HG03469 (cell line): Measurements from ENCODE around the gene HS6ST3.

ENCODE experiments used
- ATAC-seq: cut with Tn5 transposase; IDR thresholded peaks from one replicate; pipeline ENCODE4 v1.9.1; 2021; ENCODE audit warnings: mild to moderate bottlenecking, moderate library complexity, moderate number of reproducible peaks; ENCODE audit not compliant: unreplicated experiment

HS6ST3 gene

DNA sequence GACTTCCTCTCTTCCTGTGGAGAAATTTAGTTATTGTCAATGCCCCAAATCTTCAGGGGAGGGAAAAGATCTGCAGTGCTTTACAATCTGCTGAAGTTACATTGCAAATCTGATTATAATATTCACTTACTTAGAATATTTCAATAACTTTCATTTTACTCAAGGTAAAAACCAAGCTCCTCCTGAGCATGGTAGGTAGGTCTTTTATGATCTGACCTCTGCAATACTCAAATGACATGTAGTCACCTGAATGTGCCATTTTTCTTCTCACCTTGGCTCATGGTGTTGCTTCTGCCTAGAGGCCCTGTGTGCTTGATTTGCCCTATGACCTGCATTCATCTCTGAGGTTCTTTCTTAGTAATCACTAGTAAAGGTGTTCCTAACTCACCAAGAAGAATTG is 331.4 kb downstream of the HS6ST3 start:
- no peak for ATAC-seq

DNA sequence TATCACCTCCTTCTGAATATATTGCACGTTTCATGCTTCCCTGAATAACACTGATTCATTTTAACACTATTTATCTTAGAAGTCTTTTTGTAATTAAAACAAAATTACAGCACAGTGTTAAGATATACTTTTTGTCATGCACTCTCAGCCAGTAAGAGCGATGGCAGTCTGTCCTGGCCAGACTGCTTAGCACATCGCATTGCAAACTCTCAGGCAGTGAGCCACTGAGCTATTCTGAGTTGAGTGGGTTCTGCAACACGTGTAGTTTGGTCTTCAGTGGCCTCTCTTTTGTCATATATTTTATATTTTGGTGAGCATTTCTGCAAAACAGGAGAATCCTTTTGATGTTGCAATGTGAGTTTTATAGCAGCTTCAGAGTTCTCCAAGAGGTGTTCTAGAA is 332.1 kb downstream of the HS6ST3 start:
- ATAC-seq: no peak

DNA sequence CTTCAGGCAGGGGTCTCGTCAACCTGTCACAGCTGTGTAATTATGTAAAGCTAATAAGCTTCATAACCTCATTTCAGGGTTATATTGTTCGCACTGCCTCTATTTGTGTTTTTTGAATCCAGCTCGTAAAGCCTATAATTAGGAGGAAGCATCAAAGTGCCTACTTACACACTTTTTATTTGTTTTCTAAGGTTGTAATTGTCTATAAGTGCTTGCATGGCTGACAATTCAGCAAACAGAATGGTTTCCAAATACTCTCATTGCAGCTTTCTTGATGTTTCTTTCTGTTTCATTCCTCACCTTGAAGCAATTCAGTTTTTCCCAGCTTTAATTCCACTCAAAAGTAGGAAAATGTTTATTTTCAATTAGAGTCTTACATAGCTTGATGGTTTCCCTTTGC is 336.3 kb downstream of the HS6ST3 start:
- no peak for ATAC-seq

DNA sequence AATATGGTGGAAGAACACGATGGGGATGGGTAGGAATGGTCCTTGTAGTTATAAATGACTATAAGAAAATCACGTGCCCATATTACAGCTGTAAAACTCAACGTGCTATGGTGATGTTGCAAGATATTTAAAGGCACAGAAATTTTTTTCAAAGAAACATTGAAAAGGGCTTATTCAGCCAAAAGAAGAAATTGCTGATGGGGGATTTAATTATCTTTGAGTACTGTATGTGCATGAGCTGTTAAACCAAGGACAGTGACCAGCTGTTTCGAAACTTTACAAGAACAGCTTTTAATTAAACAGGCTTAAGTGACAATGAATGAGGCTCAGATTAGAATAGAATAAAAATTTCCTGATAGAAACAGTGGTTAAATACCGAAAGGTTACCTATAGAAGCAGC is 339.0 kb downstream of the HS6ST3 start:
- no peak for ATAC-seq

DNA sequence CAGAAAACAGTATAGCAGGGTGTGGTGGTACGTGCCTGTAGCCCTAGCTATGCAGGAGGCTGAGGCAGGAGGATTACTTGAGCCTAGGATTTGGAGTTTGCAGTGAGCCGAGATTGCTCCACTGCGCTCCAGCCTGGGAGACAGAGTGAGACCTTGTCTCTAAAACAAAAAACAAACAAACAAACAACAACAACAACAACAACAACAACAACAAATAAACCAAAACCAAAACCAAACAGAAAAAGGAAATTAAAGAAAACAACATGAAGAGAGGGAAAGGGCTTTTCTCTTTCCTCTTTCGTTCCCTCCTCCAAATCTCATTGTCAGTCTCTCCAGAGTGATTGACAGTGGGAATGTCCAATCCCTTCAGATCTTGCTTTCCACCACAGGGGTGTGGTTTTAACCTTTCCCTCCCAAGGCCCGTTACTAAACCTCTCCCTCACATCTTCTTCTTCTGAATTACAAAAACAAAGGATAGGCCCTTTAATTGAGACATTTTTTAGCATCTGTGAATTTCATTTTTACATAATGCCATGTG is 341.2 kb downstream of the HS6ST3 start:
- ATAC-seq: no peak

DNA sequence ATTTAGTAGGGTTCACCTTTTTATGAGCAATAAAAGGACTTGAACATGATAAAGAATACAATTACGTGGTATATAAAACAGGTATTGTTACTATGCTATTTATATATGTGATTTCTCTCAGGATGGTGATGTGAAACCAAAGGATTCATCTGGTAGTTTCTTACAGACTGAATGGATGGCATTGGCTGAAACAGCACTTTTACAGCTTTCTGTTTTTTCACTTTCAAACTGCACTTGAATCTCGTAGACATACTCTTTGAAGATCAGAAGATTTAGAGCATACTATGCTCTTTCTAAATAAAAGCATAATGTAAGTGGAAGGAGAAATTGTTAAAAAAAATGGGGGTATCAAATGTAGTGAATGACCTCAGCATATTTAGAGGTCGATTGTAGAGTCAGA is 354.8 kb downstream of the HS6ST3 start:
- no peak for ATAC-seq

DNA sequence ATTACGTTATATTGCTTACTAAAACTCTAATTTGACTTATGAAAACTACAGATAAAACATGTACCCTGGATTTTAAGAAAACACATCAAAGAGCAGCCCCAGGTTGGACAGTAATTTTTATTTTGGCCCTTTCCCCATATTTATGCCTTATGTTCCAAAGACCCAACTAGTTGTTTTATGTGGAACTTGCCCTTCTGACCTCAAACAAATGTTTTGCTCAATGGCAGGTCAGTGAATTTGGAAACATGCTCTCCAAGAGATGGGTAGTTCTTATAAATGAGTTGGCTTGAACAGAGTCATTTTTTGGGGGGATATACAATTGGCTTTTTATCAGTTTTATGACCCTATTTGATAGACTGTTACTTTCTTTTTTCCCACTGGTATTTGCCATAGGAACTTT is 360.0 kb downstream of the HS6ST3 start:
- ATAC-seq: no peak

DNA sequence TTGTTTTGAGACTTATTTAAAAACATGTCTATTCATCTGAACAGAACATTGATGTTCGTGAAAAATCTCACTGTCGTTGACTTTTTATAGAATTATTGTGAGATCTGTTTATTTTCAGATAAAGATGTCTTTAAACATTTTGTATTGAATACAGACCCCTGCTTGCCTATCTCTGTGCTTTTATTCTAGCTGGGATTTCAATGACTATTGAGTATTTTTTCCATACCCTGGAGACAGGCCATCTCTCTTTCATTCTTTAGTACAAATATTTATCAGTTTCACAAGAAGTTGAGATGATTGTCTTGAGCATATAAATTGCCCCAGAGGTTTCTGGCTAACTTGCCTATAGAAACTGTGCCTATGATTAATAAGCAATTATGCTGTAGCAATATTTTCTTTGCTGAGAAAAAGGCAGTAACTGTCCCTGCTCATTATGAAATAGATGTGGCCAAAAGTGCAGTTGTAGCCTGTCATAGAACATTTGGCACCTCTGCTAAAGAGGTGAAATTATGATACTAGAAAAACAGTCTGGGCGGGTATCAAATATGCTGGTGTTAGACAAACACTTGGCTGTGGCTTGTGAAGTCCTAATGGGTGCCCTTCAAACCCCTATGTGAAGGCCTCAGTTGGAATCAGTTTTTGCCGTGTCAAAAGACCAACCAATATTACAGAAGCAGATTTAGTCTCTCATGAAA is 360.6 kb downstream of the HS6ST3 start:
- no peak for ATAC-seq

DNA sequence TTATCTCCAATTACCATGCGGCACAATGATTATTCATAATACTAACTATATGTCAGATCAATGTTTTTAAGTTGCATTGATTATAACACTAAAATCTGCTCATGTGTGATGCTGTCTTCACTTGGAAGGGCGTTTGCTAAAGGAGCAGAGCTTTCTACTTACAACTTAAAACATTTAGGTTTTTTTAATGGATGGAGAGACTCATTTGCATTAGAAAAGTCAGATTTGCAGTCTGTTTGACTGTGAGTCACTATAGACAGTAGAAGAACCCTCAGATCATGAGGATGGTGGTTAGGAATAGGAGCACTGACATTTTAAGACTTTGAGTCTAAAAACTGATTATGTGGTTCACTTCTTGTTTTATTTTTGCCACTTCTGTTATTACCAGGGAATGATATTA is 364.6 kb downstream of the HS6ST3 start:
- no peak for ATAC-seq

DNA sequence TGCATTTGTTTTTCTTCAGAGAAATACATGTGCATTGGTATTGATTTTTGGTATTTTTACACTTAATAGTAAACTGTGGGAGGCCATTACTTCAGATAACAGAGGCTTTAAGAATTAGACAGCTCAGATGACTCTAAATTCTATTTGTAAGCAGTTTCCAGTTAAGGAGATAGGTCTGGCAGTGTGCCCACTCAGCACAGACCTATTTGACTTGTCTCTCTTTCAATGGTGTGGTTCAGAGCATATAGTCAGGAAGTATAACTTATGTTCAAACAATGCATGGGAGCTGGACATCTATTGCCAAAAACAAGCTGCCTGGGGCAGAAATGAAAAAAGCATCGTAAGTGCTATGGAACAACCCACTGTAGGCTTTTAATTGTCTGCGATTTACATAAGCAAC is 370.7 kb downstream of the HS6ST3 start:
- ATAC-seq: no peak

DNA sequence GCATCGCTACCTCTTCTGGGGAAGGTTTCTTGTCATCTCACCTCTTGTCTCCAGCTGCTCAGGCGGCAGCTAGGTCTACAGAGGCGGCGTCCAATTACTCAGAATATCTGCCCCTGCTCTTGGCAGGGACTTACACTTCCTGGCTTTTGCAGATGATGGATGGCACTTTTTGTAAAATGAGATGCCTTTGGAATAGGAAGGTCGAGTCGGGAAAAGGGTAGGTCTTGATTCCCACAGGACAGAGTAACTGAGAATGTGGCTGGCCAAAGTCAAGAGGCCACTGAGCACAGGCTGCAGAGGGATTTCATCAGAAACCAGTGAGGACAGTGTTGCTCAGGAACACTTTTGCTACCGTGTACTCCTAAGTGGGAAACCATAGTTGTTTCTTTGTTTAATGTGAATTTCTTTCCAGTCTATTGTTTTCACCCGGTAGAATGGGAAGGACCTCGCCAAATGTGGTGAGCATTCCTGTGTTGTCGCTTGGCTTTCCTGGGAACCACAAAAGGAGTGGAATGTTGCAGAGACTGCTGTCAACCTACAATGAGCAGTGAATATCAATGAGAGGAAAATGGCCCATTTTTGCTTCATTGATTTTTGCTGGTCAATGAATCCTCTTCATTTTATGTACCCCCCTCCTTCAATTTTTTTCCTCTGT is 383.7 kb downstream of the HS6ST3 start:
- no peak for ATAC-seq

DNA sequence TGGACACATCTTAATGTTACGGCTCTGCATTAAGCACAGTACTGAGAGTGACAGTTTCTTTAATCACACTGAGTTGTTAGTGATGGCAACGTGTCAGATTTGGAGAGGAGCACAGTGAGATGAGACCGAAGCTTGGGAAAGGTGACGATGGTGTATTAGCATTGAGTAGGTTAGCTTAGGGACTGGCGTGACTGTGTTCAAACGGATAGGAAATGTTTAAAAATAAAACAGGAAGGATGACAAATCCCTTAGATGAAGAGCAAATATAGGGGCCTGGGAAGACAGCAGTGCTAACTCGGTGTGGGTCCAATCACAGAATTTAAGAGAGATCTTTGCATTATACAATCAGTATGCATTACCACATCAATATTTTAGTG is 384.3 kb downstream of the HS6ST3 start:
- no peak for ATAC-seq

DNA sequence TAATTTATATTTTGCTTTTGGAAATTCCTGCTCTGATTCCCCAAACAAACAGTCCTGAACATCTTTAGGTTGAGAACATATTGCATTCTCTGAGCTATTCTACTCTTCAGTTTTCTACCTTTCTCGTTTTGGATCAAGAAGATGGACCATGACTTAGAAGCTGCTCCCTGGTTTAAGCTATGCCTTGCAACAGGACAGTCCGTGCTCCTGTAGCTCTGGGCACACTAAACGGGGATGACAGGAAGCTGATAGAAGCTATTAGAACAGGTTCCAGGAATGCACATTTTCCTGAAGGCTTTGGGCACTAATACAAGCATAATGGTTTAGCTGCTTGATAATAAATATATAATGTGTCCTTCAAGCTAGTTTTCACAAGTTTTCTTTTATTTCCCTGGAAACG is 385.2 kb downstream of the HS6ST3 start:
- ATAC-seq: no peak

DNA sequence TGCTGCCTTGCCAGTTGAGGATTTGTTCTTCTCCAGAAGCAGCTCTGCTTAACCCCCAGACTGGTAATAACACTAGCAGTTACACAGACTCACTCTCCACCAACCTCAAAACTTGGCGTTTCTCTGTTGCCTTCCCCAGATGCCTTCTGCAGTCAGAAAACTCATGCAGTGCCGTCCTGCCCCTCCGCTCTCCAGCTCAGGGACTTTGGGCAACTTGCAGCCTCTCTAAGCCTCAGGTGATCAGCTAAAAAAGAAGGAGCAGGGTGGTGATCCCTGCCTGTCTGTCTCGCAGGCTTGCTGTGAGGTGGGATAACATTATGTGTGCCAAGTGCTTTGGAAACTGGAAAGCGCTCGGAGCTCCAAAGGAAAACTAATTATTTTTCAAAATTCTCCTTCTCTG is 391.6 kb downstream of the HS6ST3 start:
- no peak for ATAC-seq

DNA sequence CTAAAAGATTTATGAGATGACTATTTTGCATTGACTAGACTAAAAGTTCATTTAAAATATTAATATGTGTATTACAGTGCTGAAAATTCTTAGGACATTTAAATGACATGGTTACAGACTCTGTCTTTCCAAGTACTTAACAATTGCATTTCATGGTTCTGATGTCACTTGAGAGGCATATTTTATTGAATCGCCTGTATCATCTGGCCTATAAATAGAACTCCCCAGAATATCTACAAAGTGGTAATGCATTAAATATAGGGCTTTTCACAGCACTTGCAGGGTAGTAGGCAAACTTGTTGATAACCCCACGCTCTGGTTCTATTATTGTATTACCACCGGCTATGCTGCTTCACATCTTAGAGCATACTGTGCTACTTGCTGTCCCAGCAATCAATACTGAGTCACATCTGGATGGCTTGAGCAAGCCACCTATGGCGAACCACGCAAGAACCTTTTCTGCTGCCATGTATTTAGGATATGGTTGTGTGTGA is 400.6 kb downstream of the HS6ST3 start:
- no peak for ATAC-seq

DNA sequence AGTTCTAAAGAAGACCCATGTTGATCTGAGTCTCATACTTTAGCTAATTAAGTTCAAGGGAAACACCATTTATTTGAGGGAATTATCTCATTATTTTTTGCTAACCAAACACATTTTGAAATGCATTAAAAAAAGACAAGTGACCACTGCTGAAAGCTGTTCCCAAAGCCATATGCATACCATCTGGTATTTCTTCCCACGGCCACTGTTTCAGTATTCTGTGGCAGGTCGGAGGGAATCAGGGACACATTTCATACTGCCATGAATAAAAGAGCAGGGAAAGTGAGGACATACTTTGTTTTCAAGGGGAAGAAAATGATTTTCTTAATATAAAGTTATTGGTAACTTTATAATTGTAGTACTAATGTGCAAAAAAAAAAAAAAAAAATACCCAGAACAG is 401.2 kb downstream of the HS6ST3 start:
- no peak for ATAC-seq

DNA sequence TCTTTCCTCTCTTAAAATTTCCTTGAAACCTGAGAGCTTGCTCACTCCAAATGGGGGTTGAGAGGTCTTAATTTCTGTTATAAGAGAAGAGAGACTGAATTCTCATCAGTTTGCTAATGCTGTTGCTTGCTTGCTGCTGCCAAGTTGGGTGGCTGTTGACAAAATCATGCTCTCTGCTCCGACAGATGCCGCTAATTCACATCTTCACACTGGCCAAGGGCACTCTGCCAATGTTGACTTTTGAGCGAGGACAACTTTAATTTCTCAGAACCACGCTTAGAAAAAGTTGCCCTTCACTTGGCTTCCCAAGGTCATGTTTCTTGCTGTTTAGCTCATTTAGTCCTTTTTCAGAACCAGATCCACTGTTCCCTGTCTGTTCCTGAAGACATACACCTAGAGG is 402.9 kb downstream of the HS6ST3 start:
- no peak for ATAC-seq

DNA sequence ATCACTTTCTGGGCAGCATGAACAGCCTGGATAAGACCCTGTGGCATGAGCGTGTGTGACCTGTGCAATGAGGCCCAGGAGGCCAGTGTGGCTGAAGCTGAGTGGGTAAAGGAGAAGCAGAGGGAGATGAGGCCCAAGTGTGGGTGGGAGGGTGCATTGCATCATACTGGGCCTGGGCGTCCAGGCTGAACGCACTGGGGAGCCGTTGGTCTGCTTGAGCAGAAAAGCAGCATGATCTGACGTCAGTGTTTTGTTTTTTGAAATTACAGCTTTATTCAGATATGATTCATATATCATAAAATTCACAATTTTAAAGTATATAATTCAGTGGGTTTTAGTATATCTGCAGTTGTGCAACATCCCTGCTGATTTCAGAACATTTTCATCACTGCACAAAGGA is 409.7 kb downstream of the HS6ST3 start:
- no peak for ATAC-seq

DNA sequence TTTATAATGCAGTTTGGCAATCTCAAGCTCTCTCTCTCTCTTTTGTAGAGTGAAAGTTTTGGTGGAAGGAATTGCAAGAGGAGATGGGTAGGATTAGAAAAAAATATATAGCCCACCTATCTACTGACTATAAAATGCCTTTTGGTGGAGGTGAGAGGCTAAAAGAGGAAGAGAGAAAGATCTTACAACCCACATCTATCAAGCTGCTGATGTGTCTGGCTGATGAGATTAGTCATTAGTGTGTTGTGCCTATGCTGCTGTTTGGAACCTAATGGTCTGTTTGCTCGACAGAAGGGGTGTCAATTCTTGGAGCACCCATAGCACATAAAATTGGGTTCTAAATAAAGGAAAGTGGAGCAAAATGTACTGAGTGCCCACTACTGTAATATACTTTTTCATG is 411.0 kb downstream of the HS6ST3 start:
- ATAC-seq: no peak

DNA sequence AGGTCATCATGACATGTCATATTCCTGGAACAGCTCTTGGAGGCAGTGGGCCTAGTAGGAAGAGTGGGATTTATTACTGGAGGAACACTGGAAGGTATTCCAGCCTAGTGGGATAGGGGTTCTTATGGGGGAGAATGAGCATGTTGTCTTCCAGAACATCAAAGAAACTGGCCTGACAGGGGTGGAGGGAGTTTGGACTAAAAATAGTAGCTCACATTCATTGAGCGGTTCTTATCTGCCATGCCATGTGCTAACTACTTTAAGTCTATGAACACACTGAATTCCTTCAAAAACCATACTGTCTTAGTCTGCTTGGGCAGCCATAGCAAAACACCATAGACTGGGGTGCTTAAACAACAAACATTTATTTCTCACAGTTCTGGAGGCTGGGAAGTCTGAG is 413.6 kb downstream of the HS6ST3 start:
- ATAC-seq: no peak

DNA sequence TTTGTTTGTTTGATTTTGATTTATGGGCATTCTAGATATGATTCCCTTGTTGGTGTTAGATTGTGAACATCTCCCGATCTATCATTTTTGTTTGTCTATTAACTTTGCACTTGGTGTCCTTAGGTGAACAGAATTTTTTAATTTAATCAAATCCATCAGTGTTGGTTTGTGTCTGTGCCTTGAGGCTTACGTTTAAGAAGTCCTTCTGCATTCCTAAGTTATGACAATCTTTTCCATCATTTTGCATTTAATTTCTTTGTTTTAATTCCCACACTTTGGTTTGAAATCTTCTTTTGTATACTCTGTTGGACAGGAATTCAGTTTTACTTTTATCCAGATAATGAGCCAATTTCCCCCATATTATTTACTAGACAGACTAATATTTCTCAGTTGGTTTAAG is 421.7 kb downstream of the HS6ST3 start:
- no peak for ATAC-seq

DNA sequence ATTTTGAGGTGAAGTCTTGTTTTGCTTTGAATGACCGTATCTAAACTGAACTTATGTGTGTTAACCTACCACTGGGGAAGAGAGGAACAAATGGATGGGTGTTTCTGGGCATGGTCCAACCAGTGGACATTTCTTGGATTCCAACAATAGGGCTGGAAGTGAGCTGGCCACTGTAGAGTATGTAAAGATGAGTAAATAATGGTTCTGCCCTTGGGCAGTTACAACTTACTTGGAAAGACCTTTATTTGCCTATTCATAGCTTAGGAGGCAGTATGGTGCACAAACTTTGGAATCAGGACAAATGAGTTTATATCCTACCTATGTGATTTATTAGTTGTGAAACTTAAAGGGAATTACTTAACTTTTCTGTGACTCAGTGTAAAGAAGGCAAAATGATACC is 429.5 kb downstream of the HS6ST3 start:
- no peak for ATAC-seq
